SK-N-MC (cell line): Measurements from ENCODE around the gene NRP1.

Experiments
- DNase-seq: peaks from one replicate; pipeline ENCODE4 v3.0.0-alpha.2; 2011; ENCODE audit warnings: low read depth, low spot score
- H3K27ac ChIP-seq: fragments of 200-600 bp; sonication (generic); 2 replicates; pipeline ENCODE4 v1.5.1; 2016; ENCODE audit warnings: mixed run types
- H3K36me3 ChIP-seq: fragments of 200-600 bp; sonication (generic); 2 replicates; pipeline ENCODE4 v1.6.1; 2017; ENCODE audit warnings: antibody characterized with exemption, low read length, mixed read lengths; ENCODE audit not compliant: insufficient read depth
- H3K4me3 ChIP-seq: fragments of 200-600 bp; sonication (generic); 2 replicates; pipeline ENCODE4 v1.5.1; 2016
- H3K9ac ChIP-seq: fragments of 200-600 bp; sonication (generic); 2 replicates; pipeline ENCODE4 v1.8.0; 2017; ENCODE audit warnings: mixed run types, mixed read lengths; ENCODE audit not compliant: insufficient read length
- H3K9me3 ChIP-seq: fragments of 200-600 bp; sonication (generic); 2 replicates; pipeline ENCODE4 v1.6.1; 2017; ENCODE audit warnings: low read depth, mild to moderate bottlenecking, antibody characterized with exemption, low read length, moderate library complexity, mixed read lengths
- EZH2 ChIP-seq: fragments of 200-600 bp; sonication (generic); IDR thresholded peaks from one replicate; pipeline ENCODE4 v1.6.1; 2017; ENCODE audit warnings: antibody characterized with exemption
- FOXP2 ChIP-seq: optimal IDR thresholded peaks from 2 replicates; pipeline ENCODE3; 2011; ENCODE audit warnings: mild to moderate bottlenecking, moderate library complexity; ENCODE audit not compliant: insufficient read depth; ENCODE audit errors: extremely low read length, control extremely low read depth
- POLR2AphosphoS5 ChIP-seq: IDR thresholded peaks from 2 replicates; pipeline ENCODE4 v1.6.1; 2012; ENCODE audit warnings: mild to moderate bottlenecking, low read depth, low read length, borderline replicate concordance

NRP1 gene

DNA sequence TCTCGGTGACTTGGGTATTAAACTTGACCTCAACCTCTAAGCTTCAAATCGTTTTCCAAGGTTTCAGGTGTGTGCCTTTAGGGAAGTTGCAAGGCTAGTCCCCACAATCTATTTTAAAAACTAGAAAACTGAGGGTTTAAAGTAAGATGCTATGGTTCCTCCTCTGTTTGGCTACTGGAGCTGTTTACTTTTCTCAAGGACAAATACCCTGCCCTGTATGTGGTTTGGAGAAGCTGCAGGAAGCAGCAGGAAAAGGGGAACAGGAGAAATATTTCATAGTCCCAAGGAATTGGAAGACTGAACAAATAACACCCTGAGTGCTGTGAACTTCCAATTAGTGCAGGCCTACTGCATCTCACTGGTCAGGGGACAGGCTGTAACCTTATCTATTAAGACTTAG is 135.9 kb downstream of the NRP1 start:
- no peak overlapping the region for H3K9ac ChIP-seq
- H3K27ac ChIP-seq, result no peak overlapping the region
- TF ChIP-seq FOXP2, result no peak
- no peak for DNase-seq
- H3K4me3 ChIP-seq, result no peak overlapping the region
- no peaks in the 10 kb centered on the region for H3K9me3 ChIP-seq
- H3K36me3 ChIP-seq, result no peaks in the 10 kb centered on the region

DNA sequence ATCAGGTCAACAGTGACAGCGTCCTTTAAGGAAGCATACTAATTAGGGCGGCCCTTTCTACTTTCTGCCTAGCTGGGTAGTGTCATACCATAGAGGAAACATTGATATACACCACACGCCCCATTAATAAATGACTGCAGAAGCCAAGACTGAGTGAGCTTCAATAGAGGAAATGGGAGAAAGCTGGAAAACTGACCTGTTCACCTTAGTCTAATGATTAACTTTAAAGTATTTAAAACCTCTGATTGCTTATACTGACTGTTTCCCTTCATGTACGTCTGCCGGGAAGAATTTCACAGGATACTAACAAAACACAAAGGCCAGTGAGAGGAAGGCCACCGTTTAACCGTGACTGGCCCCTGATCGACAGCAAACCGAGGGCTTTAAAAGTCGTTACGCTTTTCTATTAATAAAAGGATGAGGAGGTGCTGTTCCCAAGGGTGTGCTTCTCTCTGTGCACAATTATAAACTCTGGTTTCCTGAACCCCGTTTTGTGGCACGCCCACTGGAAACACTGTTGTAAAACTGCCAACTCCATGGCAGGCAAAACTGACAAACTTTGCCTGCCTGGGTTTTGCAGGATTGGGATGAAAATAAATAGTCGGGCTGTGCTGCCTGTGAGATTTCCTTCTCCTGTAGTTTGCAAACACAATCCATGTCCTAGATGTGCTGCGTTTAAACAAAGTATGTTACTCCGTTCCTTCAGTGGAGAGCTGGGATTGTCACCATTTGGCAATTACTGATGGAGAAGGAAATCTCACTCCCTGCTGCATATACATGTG is 137.6 kb downstream of the NRP1 start:
- no peak overlapping the region for H3K4me3 ChIP-seq
- no peak for DNase-seq
- no peak overlapping the region for H3K9ac ChIP-seq
- no peaks in the 10 kb centered on the region for H3K9me3 ChIP-seq
- no peaks in the 10 kb centered on the region for H3K36me3 ChIP-seq
- no peak overlapping the region for H3K27ac ChIP-seq
- no peak for TF ChIP-seq EZH2

- no peak for DNase-seq
- TF ChIP-seq POLR2AphosphoS5 (no peak), FOXP2 (no peak), EZH2 (no peak)
- no peak overlapping the region for H3K4me3 ChIP-seq
- H3K27ac ChIP-seq, result no peak overlapping the region
- no peaks in the 10 kb centered on the region for H3K9me3 ChIP-seq
- no peaks in the 10 kb centered on the region for H3K36me3 ChIP-seq
- H3K9ac ChIP-seq, result no peak overlapping the region
Measured at GRCh38 chr10:33196377-33196706, 138.1 kb downstream of the NRP1 start.

- Histone ChIP-seq H3K36me3 (no peaks in the 10 kb centered on the region), H3K9ac (no peak overlapping the region), H3K4me3 (no peak overlapping the region), H3K27ac (no peak overlapping the region), H3K9me3 (no peaks in the 10 kb centered on the region)
- TF ChIP-seq EZH2 (no peak), POLR2AphosphoS5 (no peak), FOXP2 (no peak)
- no peak for DNase-seq
Measured at GRCh38 chr10:33195608-33196376, 138.7 kb downstream of the NRP1 start.

- Histone ChIP-seq H3K36me3 (no peaks in the 10 kb centered on the region), H3K4me3 (peak overlapping the region; percentile 58), H3K9me3 (no peaks in the 10 kb centered on the region), H3K27ac (no peak overlapping the region), H3K9ac (no peak overlapping the region)
- TF ChIP-seq EZH2 (no peak), POLR2AphosphoS5 (no peak), FOXP2 (no peak)
- no peak for DNase-seq
Measured at GRCh38 chr10:33193701-33194521, 140.6 kb downstream of the NRP1 start.

- no peak for TF ChIP-seq FOXP2
- TF ChIP-seq POLR2AphosphoS5, result no peak
- TF ChIP-seq EZH2, result no peak
- no peak overlapping the region for H3K9ac ChIP-seq
- no peaks in the 10 kb centered on the region for H3K36me3 ChIP-seq
- DNase-seq, result no peak
- peak overlapping the region; percentile 58 for H3K4me3 ChIP-seq
- H3K27ac ChIP-seq, result no peak overlapping the region
- no peaks in the 10 kb centered on the region for H3K9me3 ChIP-seq
Measured at GRCh38 chr10:33193057-33193700, 141.3 kb downstream of the NRP1 start.

- no peak overlapping the region for H3K27ac ChIP-seq
- H3K9me3 ChIP-seq, result no peaks in the 10 kb centered on the region
- no peak for DNase-seq
- H3K4me3 ChIP-seq, result no peak overlapping the region
- H3K9ac ChIP-seq, result no peak overlapping the region
- H3K36me3 ChIP-seq, result no peaks in the 10 kb centered on the region
- no peak for TF ChIP-seq EZH2
- TF ChIP-seq FOXP2, result no peak
- no peak for TF ChIP-seq POLR2AphosphoS5
Measured at GRCh38 chr10:33192190-33192589, 142.3 kb downstream of the NRP1 start.

DNA sequence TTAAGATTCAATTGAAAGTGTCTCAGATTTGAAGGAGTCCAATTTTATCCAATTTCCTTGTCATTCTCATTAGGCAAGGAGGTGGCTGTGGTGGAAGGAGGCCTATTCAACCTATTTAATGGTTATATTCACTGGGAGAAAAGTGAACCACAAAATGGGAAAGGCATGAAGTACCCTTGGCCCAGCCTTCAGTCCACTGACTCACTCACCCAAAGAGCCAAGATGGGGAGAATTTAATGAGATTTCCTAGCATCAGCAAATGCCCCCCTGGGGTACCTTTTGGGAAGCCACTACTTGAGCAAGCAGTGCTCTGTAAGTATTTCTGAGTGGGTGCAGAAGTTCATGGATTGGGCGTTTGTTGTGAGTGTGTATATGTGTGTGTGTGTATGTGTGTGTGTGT is 144.1 kb downstream of the NRP1 start:
- no peak for DNase-seq
- no peak overlapping the region for H3K27ac ChIP-seq
- no peaks in the 10 kb centered on the region for H3K9me3 ChIP-seq
- no peak overlapping the region for H3K9ac ChIP-seq
- TF ChIP-seq POLR2AphosphoS5, result no peak
- no peak for TF ChIP-seq EZH2
- TF ChIP-seq FOXP2, result no peak
- H3K36me3 ChIP-seq, result no peaks in the 10 kb centered on the region
- no peak overlapping the region for H3K4me3 ChIP-seq
